CD1c-positive myeloid dendritic cell (primary cell): ENCODE measurements around the gene CMIP.
A peak's percentile ranks its signal among the peaks of the same experiment; 100 is the strongest.
"Not testable (repeated sequence)": the region's sequence is repeated elsewhere in the genome, so short reads cannot be mapped to it uniquely, and the experiment has no call there.

Experiments used
- DNase-seq: peaks from one replicate; pipeline ENCODE4 v3.0.0-alpha.2; 2016; ENCODE audit errors: extremely low spot score

CMIP gene

DNA sequence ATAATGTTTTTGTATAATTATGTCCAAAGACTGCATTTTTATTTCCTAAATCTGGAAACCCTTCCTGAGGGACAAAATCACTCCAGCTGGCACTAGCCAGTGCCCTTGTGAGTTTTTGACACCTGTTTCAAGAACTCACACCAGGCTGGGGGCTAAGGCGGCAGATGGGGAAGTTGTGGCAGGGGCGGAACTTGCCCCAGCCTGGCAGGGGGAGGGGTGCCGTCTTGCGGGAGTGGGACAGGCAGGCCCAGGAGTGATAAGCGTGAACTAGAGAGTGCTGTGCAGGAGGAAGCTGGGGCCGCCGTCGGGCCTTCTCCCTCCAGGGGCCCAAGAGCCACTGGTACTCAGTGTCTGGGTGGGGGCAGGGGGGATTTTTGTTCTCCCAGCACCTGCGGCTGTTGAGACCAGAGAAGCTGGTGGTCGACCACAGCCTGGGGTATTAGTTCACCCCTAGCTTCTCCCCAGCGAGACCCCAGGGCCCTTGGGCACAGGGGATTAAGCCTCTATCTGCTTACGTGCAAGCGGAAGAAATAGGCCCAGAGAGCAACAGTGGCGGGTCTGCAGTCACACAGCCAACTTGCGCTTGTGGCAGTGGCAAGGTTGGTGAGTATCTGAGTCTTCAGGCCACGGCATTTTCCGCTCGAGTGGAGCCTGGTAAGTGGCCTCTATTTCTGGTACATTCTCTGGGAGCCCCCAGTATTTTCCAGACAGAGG, 294.3 kb downstream of the CMIP start:
- DNase-seq: peak; percentile 80

DNA sequence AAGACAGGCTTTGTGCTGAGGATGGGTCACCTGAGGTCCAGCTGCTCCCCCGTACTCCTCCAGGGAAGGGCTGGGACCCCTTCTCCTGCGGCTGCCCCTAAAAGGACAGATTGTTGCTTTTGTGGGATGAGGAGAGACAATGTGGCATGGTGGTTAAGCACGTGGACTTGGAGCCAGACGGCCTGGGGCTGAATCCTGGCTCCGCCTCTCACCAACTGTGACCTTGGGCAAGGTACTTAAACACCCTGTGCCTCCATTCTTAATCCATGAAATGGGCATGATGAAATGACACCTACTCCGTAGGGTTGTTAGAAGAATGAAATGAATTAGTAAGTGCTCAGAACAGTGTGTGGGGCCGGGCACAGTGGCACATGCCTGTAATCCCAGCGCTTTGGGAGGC, 294.9 kb downstream of the CMIP start:
- no peak for DNase-seq

DNA sequence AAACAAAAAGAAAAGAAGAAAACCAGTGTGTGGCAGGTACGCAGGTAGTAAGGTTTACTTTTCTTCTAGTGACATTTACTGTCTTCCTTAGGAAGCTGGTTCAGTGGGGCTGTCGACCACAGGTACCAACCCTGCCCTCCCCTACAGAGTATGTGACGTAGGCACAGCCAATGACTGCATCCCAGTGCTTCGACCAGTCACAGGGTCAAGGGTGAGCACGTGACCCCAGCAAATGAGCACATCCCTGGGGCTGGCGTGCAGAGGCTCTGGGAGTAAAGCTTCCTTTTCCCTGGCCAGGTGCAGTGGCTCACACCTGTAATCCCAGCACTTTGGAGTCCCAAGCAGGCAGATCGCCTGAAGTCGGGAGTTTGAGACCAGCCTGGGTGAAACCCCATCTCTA, 295.6 kb downstream of the CMIP start:
- no peak for DNase-seq

DNA sequence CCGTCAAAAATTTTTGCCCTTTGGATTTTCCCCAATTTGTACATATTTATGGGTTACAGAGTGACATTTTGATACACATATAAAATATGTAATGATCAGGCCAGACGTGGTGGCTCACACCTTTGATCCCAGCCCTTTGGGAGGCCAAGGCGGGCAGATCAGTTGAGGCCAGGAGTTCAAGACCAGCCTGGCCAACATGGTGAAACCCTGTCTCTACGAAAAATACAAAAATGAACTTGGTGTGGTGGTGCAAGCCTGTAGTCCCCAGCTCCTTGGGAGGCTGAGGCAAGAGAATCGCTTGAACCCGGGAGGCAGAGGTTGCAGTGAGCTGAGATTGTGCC, 296.8 kb downstream of the CMIP start:
- not testable (repeated sequence) for DNase-seq

DNA sequence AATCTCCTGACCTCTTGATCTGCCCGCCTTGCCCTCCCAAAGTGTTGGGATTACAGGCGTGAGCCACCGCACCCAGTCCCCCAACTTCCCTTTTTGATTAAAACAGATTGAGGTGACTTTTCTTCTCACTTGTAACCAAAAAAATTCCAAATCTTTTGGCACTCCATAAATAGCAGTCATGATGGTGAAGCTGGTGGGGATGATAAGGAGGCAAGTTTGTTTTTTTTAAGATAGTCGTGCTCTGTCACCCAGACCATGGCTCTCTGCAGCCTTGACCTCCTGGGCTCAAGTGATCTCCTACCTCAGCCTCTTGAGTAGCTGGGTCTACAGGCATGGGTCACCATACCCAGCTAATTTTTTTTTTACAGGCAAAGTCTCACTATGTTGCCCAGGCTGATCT, 299.8 kb downstream of the CMIP start:
- DNase-seq: no peak

DNA sequence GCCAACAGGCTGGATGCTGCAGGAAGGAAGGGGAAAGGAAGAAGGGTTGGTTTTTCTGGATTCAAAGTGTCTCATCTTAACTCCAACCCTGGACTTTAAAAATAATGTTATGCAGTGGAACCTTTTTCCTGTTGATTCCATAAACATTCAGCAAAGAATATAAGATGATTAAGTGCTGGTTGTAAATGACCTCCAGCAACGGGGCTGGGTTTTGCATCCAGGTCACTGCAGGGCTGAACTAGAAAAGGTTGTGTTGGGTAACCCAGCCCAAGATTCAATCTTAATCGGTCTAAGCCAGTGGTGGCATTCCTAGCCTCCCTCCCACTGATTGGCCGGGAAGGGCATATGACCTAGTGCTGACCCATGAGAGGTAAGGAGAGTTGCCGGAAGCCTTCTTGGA, 300.3 kb downstream of the CMIP start:
- no peak for DNase-seq

DNA sequence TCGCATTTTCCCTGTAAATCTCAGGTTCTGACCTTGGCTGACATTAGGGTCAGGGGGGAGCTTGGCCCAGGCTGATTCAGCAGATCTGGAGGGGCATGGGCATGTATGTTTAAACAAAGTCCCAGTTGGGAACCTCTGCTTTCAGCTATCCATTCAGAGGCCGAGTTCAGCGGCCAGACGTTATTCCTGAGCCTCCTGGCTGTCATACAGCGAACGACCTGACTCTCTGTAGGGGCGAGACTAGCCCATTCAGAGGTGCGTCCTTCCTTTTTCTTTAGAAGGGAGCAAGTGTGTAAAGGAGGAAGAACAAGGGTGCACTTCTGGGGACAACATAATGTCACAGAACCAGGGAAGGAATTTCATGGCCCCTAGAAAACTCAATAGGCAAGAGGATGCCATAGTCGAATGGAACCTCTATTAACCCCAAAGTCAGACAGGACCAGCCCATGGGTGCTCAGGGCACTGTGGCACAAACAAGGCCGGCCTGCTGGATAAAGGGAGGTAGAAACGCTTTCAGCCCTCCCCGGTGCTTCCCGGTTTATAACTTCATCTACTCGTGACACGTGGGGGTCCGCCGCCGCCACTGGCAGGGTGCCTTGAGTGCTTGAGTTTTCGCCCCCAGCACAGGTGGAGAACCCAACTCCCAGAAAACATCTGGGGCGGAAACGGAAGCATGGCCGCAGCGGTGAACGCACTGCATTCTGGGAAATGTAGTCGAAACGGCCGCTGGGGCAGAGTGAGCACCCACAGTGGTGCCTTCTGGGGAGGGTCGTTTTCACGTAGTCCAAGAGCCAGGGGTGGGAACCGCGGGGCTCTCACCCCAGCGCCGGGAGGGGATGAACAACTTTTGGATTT, 301.3 kb downstream of the CMIP start:
- DNase-seq: peak; percentile 59

DNA sequence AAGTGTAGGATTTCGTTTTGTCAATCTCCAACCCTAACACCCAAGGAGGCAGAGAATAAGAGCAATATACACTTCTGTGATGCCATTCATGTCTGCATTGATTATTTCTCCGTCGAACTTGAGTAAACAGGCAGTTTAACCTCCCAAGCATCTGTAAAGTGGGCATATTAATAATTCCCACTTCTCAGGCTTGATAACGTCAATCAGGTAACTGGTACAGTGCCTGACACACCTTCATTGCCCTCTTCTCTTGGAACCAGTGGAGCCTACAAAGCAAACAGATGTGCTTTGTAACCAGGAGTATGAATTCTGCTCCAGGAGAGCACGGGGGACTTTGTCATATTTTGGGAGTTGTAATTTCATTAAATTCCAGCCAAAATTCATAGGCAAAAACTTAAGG, 302.0 kb downstream of the CMIP start:
- DNase-seq: no peak

DNA sequence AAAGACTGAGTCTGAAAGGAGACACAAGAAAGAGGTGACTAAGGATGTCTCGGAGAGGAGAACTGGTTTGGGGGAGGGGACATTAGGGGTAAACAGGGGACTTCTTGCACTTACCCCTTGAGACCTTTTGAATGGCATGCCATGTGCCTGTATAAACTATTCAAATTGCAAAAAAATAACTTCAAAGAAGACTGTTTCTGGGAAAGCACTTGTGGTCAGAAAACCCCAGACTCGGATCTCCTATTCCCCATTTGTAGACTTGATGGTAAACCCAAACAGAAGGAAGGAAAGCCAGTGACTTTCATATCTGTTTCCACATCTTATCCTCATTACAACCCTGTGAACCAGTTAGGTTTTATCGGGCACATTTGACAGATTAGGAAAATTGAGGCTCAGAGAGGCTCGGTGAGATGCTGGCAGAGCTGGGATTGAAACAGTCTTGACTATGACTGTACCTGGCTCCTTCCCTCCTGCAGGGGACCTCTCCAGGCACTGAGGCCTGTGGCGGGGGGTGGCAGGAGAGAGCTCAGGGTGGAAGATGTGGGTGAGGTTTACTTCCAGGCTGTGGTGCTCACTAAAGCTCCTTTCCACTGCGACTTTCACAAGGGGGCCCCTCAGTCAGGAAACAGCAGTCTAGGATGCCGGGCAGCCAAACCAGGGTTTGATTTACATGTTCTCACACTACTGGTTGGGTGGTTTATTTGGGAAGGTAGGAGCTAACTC, 304.0 kb downstream of the CMIP start:
- DNase-seq: peak; percentile 39

DNA sequence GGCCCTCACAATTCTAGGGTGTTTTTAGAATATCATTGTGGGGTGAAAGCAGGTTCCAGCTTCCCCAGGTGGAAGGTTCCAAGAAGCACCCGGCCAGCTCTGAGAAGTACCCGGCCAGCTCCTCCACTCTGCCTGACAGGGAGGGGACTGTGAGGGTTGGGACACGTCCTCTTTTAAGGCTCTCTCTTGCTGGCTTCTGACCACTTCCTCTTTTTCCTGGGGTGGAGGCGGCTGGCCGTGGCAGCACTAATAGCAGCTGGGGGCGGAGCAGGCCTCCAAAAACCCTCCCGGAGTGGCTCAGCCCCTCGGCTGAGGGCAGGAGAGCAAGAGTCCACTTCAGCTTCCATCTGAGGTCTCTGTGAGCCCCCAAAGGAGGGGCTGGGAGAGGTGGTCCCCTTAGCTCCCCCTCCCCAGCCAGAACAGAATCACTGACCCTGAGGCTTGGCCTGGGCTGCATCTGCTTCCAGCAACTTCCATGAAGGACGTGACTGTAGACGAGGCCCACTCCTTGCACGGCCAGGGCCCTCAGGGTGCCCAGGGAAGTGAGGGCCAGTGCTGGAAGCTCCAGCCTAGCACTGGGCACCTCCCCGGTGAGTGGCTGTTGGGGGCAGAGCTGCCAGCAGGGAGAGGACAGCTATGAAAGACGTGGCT, 307.7 kb downstream of the CMIP start:
- peak; percentile 93 for DNase-seq

DNA sequence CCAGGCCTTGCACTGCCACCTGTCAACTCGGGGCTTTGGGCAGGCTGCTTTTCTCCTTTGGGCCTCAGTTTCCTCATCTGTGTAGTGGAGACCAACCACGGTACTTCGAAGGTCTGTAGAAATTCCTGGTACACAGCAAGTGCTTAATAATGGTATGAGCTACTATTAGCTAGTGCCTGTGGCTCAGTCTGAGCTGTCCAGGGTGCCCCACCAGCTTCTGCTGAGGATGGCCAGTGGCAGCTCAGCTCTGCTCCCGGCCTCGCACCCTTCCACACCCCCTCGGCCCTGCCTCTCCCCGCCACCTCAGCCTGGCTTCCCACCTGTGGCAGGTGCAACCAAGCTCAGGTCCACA, 308.2 kb downstream of the CMIP start:
- DNase-seq: no peak

DNA sequence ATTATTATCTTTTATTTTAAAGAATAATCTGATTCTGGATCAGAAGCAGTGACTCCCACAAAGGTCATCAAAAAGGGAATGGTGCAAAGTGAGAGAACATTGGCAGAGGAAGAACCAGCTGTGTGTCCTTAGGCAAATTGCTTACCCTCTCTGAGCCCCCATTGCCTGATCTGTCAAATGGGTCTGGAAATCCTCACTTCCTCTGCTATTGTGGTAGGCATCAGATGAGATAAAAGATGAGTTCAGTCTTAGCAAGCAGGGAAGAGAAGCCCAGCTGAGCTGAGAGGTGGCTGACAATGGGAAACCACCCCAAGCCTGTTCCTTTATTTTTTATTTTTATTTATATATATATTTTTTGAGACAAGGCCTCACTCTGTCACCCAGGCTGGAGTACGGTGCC, 310.2 kb downstream of the CMIP start:
- DNase-seq: no peak

DNA sequence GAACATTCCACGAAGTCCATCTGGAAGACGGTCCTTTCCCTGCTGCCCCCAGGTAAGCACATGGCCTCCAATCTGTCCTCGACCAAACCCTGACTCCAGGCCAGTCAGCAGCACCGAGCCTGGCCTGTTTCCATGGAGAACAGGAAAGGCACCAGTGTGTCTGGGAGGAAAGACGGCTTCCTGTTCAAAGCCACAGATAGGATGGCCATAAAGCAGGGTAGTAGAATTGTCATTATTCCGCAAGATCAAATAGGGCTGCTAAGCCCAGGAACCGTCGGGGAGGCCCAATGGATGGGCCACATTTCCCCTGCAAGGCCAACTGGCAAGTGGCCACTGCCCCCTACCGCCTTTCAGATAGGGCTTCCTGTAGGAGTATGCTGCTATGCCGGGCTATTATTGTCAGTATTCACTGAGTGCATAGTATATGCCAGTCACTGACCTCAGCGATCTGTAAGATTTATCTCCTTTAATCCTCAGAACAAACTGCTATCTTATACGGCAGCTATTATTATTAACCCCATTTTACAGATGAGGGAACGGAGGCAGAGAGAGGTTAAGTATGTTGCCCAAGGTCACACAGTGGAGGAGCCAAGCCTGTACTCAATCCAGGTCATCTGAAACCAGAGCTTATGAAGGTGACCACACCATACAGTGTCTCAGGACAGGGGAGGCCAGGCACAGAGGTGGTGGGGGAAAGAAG, 311.5 kb downstream of the CMIP start:
- DNase-seq: peak; percentile 31

DNA sequence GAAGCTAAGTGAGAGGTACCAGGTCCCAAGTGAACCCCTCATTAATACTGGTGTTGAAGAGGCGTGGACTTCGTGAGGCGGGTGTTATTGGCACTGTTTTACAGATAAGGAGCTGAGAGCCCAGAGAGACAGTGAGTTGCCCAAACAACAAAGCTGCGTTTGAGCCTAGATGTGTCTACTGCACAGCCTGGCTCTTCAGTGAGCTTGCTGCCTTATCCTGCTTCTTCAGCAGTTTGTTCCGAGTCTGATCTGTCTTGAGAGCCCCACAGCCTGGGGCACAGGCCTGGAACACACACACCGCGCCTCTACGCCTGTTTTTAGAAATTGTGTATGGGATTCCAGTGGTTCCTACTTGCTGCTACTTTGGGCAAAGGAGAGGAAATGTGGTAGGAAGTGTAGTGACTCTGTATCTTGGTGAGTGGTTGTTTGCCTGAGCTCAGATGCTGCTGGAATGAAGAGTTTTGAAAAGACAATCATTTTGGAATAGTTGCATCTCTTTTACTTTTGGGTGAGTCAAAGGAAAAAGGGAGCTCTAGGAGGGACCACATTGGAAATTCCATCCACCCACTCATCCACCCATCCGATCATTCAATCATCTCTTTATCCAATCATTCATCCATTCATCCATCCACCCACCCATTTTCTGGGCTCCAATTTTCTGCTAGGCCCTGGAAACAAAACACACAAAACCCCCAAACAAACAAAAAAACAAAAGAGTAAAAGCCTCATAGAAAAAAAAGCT, 312.2 kb downstream of the CMIP start:
- no peak for DNase-seq

DNA sequence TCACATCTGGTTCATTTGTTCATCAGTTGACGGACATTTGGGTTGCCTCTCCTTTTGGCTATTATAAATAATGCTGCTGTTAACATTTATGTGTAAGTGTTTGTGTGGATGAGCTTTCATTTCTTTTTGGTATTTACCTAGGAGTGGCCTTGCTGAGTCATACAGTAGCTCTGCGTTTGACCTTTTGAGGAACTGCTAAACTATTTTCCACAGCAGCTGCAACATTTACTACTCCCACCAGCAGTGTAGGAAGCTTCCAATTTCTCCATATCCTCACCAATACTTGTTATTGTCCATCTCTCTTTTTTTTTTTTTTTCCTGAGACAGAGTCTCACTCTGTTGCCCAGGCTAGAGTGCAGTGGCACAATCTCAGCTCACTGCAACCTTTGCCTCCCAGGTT, 313.8 kb downstream of the CMIP start:
- peak; percentile 79 for DNase-seq
